ENCODE data around the gene FRYL. TPM values are rescaled to one million over a fixed set of nuclear protein-coding genes. Genes with fewer than 3 reads are reported as not detected.

The FRYL gene
- total and polyA plus RNA-seq, 2 donors: 33.2 to 44.2 TPM

GRCh38 chr4:48665555-48666186, 114.4 kb downstream of the FRYL start:
- 95% methylated on average over 4 of the region's 4 CpGs for WGBS
- Histone ChIP-seq H3K4me3 (ENCODE audit: low read length in 2 of 2) (no peak overlapping the region), H3K27ac (ENCODE audit: low read depth in 1 of 2, low read length in 1 of 2) (peak overlapping the region in 1 of 2 donors; percentile 5)

GRCh38 chr4:48664938-48665337, 115.1 kb downstream of the FRYL start:
- Histone ChIP-seq H3K27ac (ENCODE audit: low read depth in 1 of 2, low read length in 1 of 2) (no peak overlapping the region), H3K9me3 (ENCODE audit: control insufficient read depth in 2 of 2, insufficient read depth in 1 of 2, low read length in 1 of 2) (no peaks in the 10 kb centered on the region), H3K4me1 (ENCODE audit: control insufficient read depth in 2 of 2, insufficient read depth in 2 of 2, low read length in 2 of 2) (no peaks in the 10 kb centered on the region), H3K27me3 (ENCODE audit: control insufficient read depth in 2 of 2, insufficient read depth in 1 of 2, low read length in 1 of 2) (no peaks in the 10 kb centered on the region), H3K36me3 (ENCODE audit: control insufficient read depth in 2 of 2, insufficient read depth in 2 of 2, low read length in 1 of 2) (peaks cover 0 to 4% of the 10 kb centered on the region in 2 donors), H3K4me3 (ENCODE audit: low read length in 2 of 2) (no peak overlapping the region)
- no peak for DNase-seq (ENCODE audit: low read depth in 6 of 9, low spot score in 9 of 9)

More at GRCh38 chr4:48665555-48666186, 114.4 kb downstream of the FRYL start:
- no peaks in the 10 kb centered on the region for H3K27me3 ChIP-seq (ENCODE audit: control insufficient read depth in 2 of 2, insufficient read depth in 1 of 2, low read length in 1 of 2)
- no peaks in the 10 kb centered on the region for H3K9me3 ChIP-seq (ENCODE audit: control insufficient read depth in 2 of 2, insufficient read depth in 1 of 2, low read length in 1 of 2)
- H3K4me1 ChIP-seq (ENCODE audit: control insufficient read depth in 2 of 2, insufficient read depth in 2 of 2, low read length in 2 of 2): no peaks in the 10 kb centered on the region
- DNase-seq (ENCODE audit: low read depth in 6 of 9, low spot score in 9 of 9): no peak
- peaks cover 0 to under 1% of the 10 kb centered on the region in 2 donors for H3K36me3 ChIP-seq (ENCODE audit: control insufficient read depth in 2 of 2, insufficient read depth in 2 of 2, low read length in 1 of 2)

GRCh38 chr4:48661391-48661790, 118.7 kb downstream of the FRYL start:
- no peaks in the 10 kb centered on the region for H3K9me3 ChIP-seq (ENCODE audit: control insufficient read depth in 2 of 2, insufficient read depth in 1 of 2, low read length in 1 of 2)
- H3K4me1 ChIP-seq (ENCODE audit: control insufficient read depth in 2 of 2, insufficient read depth in 2 of 2, low read length in 2 of 2): no peaks in the 10 kb centered on the region
- H3K27me3 ChIP-seq (ENCODE audit: control insufficient read depth in 2 of 2, insufficient read depth in 1 of 2, low read length in 1 of 2): no peaks in the 10 kb centered on the region
- no peak overlapping the region for H3K27ac ChIP-seq (ENCODE audit: low read depth in 1 of 2, low read length in 1 of 2)
- no peak for DNase-seq (ENCODE audit: low read depth in 6 of 9, low spot score in 9 of 9)
- no peak overlapping the region for H3K4me3 ChIP-seq (ENCODE audit: low read length in 2 of 2)
- 97% methylated on average over 1 of the region's 1 CpG for WGBS
- H3K36me3 ChIP-seq (ENCODE audit: control insufficient read depth in 2 of 2, insufficient read depth in 2 of 2, low read length in 1 of 2): peaks cover 0 to 4% of the 10 kb centered on the region in 2 donors

- Histone ChIP-seq H3K36me3 (ENCODE audit: control insufficient read depth in 2 of 2, insufficient read depth in 2 of 2, low read length in 1 of 2) (peaks cover 0 to 4% of the 10 kb centered on the region in 2 donors), H3K27me3 (ENCODE audit: control insufficient read depth in 2 of 2, insufficient read depth in 1 of 2, low read length in 1 of 2) (no peaks in the 10 kb centered on the region), H3K27ac (ENCODE audit: low read depth in 1 of 2, low read length in 1 of 2) (no peak overlapping the region), H3K4me3 (ENCODE audit: low read length in 2 of 2) (no peak overlapping the region), H3K9me3 (ENCODE audit: control insufficient read depth in 2 of 2, insufficient read depth in 1 of 2, low read length in 1 of 2) (no peaks in the 10 kb centered on the region), H3K4me1 (ENCODE audit: control insufficient read depth in 2 of 2, insufficient read depth in 2 of 2, low read length in 2 of 2) (no peaks in the 10 kb centered on the region)
- no peak for DNase-seq (ENCODE audit: low read depth in 6 of 9, low spot score in 9 of 9)
Observed at GRCh38 chr4:48660347-48660746, 119.7 kb downstream of the FRYL start.

GRCh38 chr4:48654015-48654664, 125.9 kb downstream of the FRYL start:
- Histone ChIP-seq H3K4me1 (ENCODE audit: control insufficient read depth in 2 of 2, insufficient read depth in 2 of 2, low read length in 2 of 2) (peaks cover 0 to 3% of the 10 kb centered on the region in 2 donors), H3K36me3 (ENCODE audit: control insufficient read depth in 2 of 2, insufficient read depth in 2 of 2, low read length in 1 of 2) (peaks cover 0 to 3% of the 10 kb centered on the region in 2 donors), H3K27me3 (ENCODE audit: control insufficient read depth in 2 of 2, insufficient read depth in 1 of 2, low read length in 1 of 2) (no peaks in the 10 kb centered on the region), H3K27ac (ENCODE audit: low read depth in 1 of 2, low read length in 1 of 2) (no peak overlapping the region), H3K4me3 (ENCODE audit: low read length in 2 of 2) (no peak overlapping the region), H3K9me3 (ENCODE audit: control insufficient read depth in 2 of 2, insufficient read depth in 1 of 2, low read length in 1 of 2) (no peaks in the 10 kb centered on the region)
- 96% methylated on average over 4 of the region's 4 CpGs for WGBS
- DNase-seq (ENCODE audit: low read depth in 6 of 9, low spot score in 9 of 9): no peak

GRCh38 chr4:48653217-48654014, 126.7 kb downstream of the FRYL start:
- DNase-seq (ENCODE audit: low read depth in 6 of 9, low spot score in 9 of 9): peak in 1 of 9 donors; percentile 20
- no peaks in the 10 kb centered on the region for H3K9me3 ChIP-seq (ENCODE audit: control insufficient read depth in 2 of 2, insufficient read depth in 1 of 2, low read length in 1 of 2)
- H3K27ac ChIP-seq (ENCODE audit: low read depth in 1 of 2, low read length in 1 of 2): no peak overlapping the region
- no peaks in the 10 kb centered on the region for H3K27me3 ChIP-seq (ENCODE audit: control insufficient read depth in 2 of 2, insufficient read depth in 1 of 2, low read length in 1 of 2)
- peaks cover 0 to 3% of the 10 kb centered on the region in 2 donors for H3K4me1 ChIP-seq (ENCODE audit: control insufficient read depth in 2 of 2, insufficient read depth in 2 of 2, low read length in 2 of 2)
- H3K4me3 ChIP-seq (ENCODE audit: low read length in 2 of 2): no peak overlapping the region
- 70% methylated on average over 8 of the region's 8 CpGs for WGBS
- H3K36me3 ChIP-seq (ENCODE audit: control insufficient read depth in 2 of 2, insufficient read depth in 2 of 2, low read length in 1 of 2): peaks cover 0 to 3% of the 10 kb centered on the region in 2 donors

GRCh38 chr4:48651914-48652313, 128.2 kb downstream of the FRYL start:
- Histone ChIP-seq H3K27ac (ENCODE audit: low read depth in 1 of 2, low read length in 1 of 2) (no peak overlapping the region), H3K4me1 (ENCODE audit: control insufficient read depth in 2 of 2, insufficient read depth in 2 of 2, low read length in 2 of 2) (peaks cover 0 to 3% of the 10 kb centered on the region in 2 donors), H3K9me3 (ENCODE audit: control insufficient read depth in 2 of 2, insufficient read depth in 1 of 2, low read length in 1 of 2) (no peaks in the 10 kb centered on the region), H3K4me3 (ENCODE audit: low read length in 2 of 2) (no peak overlapping the region), H3K27me3 (ENCODE audit: control insufficient read depth in 2 of 2, insufficient read depth in 1 of 2, low read length in 1 of 2) (no peaks in the 10 kb centered on the region), H3K36me3 (ENCODE audit: control insufficient read depth in 2 of 2, insufficient read depth in 2 of 2, low read length in 1 of 2) (peaks cover 0 to 3% of the 10 kb centered on the region in 2 donors)
- DNase-seq (ENCODE audit: low read depth in 6 of 9, low spot score in 9 of 9): no peak
- 91% methylated on average over 1 of the region's 1 CpG for WGBS

GRCh38 chr4:48649505-48649904, 130.6 kb downstream of the FRYL start:
- Histone ChIP-seq H3K9me3 (ENCODE audit: control insufficient read depth in 2 of 2, insufficient read depth in 1 of 2, low read length in 1 of 2) (no peaks in the 10 kb centered on the region), H3K36me3 (ENCODE audit: control insufficient read depth in 2 of 2, insufficient read depth in 2 of 2, low read length in 1 of 2) (peaks cover 0 to 3% of the 10 kb centered on the region in 2 donors), H3K27me3 (ENCODE audit: control insufficient read depth in 2 of 2, insufficient read depth in 1 of 2, low read length in 1 of 2) (no peaks in the 10 kb centered on the region), H3K27ac (ENCODE audit: low read depth in 1 of 2, low read length in 1 of 2) (no peak overlapping the region), H3K4me3 (ENCODE audit: low read length in 2 of 2) (no peak overlapping the region), H3K4me1 (ENCODE audit: control insufficient read depth in 2 of 2, insufficient read depth in 2 of 2, low read length in 2 of 2) (peaks cover 0 to 3% of the 10 kb centered on the region in 2 donors)
- 95% methylated on average over 3 of the region's 3 CpGs for WGBS
- DNase-seq (ENCODE audit: low read depth in 6 of 9, low spot score in 9 of 9): no peak

- Histone ChIP-seq H3K27me3 (ENCODE audit: control insufficient read depth in 2 of 2, insufficient read depth in 1 of 2, low read length in 1 of 2) (no peaks in the 10 kb centered on the region), H3K36me3 (ENCODE audit: control insufficient read depth in 2 of 2, insufficient read depth in 2 of 2, low read length in 1 of 2) (no peaks in the 10 kb centered on the region), H3K4me3 (ENCODE audit: low read length in 2 of 2) (no peak overlapping the region), H3K27ac (ENCODE audit: low read depth in 1 of 2, low read length in 1 of 2) (no peak overlapping the region), H3K9me3 (ENCODE audit: control insufficient read depth in 2 of 2, insufficient read depth in 1 of 2, low read length in 1 of 2) (no peaks in the 10 kb centered on the region), H3K4me1 (ENCODE audit: control insufficient read depth in 2 of 2, insufficient read depth in 2 of 2, low read length in 2 of 2) (no peaks in the 10 kb centered on the region)
- DNase-seq (ENCODE audit: low read depth in 6 of 9, low spot score in 9 of 9): no peak
- WGBS: 99% methylated on average over 3 of the region's 3 CpGs
Observed at GRCh38 chr4:48645225-48645794, 134.8 kb downstream of the FRYL start.

Measured in thymus (tissue), 11 donors.